GM19099 (cell line): ENCODE results near the gene FAM107A.

Experiments used
- POLR2A ChIP-seq: IDR thresholded peaks from 3 replicates; pipeline ENCODE4 v1.6.1; 2011; ENCODE audit warnings: low read depth; ENCODE audit not compliant: insufficient read length; ENCODE audit errors: extremely low read depth

FAM107A gene

GRCh38 chr3:58577269-58577821 lies at the start of gene FAM107A:
TSS of gene FAM107A (minus strand) at chr3:58577391. CDS start at chr3:58569860, 7,531 bp downstream.
- TF ChIP-seq POLR2A: no peak

DNA sequence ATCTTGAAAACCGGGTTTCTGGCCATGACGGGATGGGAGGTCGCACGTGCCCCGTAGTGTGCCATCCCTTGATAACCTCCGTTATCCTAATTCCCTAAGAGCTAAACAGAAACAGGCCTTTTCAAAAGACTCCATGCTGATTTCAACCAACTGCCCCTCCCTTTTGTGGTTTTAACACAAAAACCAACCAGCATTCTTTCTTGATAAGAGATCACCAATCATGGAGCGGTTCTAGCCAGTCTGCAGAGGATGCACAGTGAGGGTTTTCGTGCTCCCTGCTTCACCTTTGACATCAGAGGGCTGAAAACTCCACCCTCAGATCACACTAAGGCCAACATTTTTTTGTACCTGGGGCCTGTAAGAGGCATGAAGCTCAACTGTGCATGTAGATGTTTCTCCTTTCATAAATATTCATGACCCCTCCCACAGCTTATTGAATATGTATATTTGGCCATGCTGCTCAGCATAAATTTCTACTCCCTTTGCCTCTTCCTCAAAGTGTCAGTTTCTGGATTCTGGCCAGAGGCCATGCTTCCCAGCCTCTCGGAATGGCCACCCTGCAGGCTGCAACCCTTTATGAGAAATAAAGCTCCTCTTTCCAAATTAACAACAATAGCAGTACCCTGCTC lies 48.1 kb upstream of the FAM107A start:
- no peak for TF ChIP-seq POLR2A

- TF ChIP-seq POLR2A: no peak
These were observed 47.4 kb upstream of the FAM107A start for GRCh38 chr3:58624550-58624949.

GRCh38 chr3:58623961-58624360 lies 46.8 kb upstream of the FAM107A start:
- TF ChIP-seq POLR2A: no peak

DNA sequence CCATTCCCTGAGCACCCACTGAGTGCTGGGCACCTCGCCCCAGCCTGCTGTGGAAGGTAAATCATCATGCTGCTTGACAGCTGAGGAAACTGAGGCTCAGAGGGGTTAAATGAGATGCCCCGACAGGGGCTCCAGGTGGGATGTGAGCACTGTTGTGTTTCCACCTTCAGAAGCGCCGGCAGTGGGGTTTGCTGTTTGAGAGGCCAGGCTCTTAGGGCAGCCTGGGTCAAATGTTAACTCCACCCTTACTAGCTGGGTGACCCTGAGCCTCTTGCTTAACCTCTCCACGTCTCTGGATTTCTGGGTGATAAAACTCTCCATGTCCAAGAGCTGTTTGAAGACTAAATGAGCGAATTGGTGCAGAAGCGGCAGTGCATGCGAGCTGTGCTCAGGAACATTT lies 46.3 kb upstream of the FAM107A start:
- no peak for TF ChIP-seq POLR2A

GRCh38 chr3:58622892-58623291 lies 45.7 kb upstream of the FAM107A start:
- TF ChIP-seq POLR2A: no peak

DNA sequence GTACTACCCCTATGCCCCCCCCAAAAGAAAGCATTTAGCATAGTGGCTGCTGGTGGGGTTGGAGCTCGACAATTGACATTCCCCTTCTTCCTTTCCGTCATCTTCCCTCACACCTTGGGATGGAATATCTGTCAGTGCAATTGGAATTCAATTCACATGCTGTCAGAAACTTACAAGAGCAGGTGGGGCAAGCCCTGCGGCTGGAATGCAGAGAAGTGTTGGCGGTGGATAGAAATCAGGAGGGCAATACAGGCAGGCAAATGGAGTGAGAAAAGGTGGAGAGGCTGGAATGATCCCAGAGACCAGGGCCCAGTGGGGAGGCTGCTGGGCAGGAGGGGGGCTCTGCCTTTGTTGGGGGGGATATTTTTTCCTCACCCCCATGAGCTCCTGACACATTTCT lies 45.2 kb upstream of the FAM107A start:
- no peak for TF ChIP-seq POLR2A

DNA sequence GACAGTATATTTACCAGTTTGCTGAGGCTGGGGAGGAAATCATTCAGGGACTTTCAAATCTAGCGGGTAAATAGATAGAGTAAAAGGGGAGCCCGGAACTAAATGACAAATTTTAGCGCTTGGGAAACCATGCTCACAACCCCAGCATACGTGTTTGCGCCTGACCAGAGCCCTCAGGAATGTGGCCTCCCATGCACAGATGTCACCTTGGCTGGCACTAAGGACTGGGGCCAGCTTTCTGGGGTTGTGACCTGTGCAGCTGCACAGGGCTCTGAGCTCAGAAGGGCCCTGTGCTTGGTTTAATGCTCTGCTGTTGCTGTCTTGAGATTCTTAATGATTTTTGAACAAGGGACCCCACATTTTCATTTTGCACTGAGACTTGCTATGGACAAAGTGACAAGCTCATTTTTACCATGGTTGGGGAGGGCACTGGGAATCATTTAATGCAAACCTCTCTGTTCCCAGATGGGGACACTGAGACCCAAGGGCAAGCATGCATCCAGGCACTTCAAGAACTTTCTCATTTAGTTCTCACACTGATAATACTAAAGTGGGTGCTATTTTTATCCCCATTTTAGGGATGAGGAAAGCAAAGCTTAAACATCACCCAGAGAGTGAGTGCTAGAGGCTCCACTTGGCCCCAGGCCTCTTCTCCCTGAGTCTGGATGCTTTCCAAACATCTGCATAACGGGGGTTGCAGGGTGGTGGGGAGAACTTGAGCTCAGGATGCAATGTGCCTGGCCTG lies 44.1 kb upstream of the FAM107A start:
- TF ChIP-seq POLR2A: no peak

- TF ChIP-seq POLR2A: no peak
These were observed 43.2 kb upstream of the FAM107A start for GRCh38 chr3:58620421-58620820.

GRCh38 chr3:58617338-58617761 lies 40.2 kb upstream of the FAM107A start:
- TF ChIP-seq POLR2A: no peak

DNA sequence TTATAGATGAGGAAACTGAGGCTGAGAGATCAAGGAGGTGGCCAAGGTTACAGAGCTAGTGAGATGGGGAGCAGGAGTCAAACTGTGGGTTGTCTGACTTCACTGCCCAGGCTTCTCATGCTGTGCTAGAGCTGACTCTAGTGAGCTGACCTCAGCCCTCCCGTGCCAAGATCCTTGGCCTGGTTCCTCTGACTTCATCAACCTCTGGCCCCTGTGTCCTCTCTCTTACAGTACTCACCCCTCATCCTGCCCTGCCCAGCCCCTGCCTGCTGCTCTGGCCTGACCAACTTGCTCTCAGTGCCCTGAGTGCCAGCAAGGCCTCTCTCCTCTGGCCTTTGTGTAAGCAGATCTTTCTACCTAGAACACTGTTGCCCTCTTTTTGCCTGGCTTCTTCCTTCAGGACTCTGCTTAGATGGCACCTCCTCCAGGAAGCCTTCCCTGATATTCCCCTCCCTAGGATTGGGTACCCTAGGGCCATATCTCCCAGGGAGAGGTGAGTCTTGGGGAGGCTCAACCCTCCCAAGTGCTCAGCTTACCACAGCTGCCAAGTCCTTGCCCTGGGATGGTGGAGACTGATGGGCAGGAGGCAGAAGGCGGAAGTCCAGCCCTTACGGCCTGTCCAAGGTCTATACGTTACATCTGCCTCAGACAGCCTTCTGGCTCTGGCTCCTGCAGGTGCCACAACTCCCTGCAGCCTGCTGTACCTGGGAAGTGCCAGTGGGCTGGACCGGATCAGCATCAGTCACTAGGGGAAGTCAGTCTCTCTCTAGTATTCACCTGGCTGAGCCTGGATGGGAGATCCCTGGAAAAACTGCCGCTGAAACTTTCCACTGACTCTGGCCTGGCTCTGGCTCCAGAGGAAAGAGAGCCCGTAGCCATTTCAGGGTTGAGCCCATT lies 36.3 kb upstream of the FAM107A start:
- TF ChIP-seq POLR2A: no peak

- TF ChIP-seq POLR2A: no peak
These were observed 35.6 kb upstream of the FAM107A start for GRCh38 chr3:58612830-58613229.

- no peak for TF ChIP-seq POLR2A
These were observed 32.8 kb upstream of the FAM107A start for GRCh38 chr3:58609990-58610389.

DNA sequence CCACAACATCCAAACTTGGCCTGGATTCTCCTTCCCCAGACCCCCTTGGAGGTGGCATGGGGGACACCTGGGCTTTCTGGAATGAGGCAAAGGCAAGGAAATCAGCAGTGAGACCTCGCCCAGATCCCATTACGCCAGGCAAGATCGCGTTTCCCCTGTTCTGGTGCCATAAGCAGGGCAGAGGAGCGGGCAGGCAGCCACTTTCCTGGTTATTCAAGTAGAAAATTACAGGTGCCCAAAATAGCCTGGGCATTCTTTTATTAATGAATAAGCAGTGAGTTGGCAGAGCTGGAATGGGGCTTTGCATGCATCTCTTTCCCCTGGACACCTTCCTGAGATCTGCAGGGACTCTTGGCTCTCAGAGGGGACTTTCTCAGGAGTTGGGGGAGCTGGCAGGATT lies 31.5 kb upstream of the FAM107A start:
- no peak for TF ChIP-seq POLR2A

GRCh38 chr3:58607816-58608215 lies 30.6 kb upstream of the FAM107A start:
- no peak for TF ChIP-seq POLR2A
